ENCODE data around the gene EPAS1. TPM values are rescaled to one million over a fixed set of nuclear protein-coding genes. Genes with fewer than 3 reads are reported as not detected.

EPAS1 gene
- polyA plus RNA-seq, 1 of the 3 experiments (the other 2 are of a cell fraction) = 69.2 TPM

DNA sequence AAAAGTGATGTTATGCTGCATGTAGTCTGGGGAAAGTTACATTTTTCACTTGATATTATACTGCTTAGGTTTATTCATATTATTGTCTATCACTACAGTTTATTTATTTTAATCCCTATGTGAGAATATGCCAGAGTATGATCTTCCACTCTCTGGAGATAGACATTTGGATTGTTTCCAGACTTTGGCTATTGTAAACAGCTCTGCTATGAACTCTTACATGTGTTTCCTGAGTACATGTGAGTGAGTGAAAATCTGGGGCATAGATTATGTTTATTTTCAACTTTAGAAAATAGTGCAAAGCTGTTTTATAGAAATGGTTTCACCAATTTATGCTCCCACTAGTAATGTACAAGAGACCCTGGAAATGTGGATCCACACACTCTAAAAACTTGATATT is 49.0 kb upstream of the EPAS1 start:
- no peak for DNase-seq
- ChIA-PET CTCF (interaction anchor here (1.2 kb wide), 1 partner anchor 46 kb away, joined by 4 read pairs; no protein-coding TSS in a partner anchor), POLR2A (no interaction called here)
- Histone ChIP-seq H3K4me2 (no peak overlapping the region), H3K9me2 (no peaks in the 10 kb centered on the region), H3K4me1 (ENCODE audit: control insufficient read depth in 1 of 2, insufficient read depth in 2 of 2, low read depth in 1 of 2, low read length in 1 of 2) (peaks cover 4 to 18% of the 10 kb centered on the region in 2 experiments; a peak in 2 of 4 replicates), H2AFZ (ENCODE audit: low read depth) (no peak overlapping the region), H3F3A (replicated peaks; ENCODE audit: insufficient read depth) (no peaks in the 10 kb centered on the region), H3K9me3 (no peaks in the 10 kb centered on the region), H3K4me3 (ENCODE audit: low read depth in 2 of 2, low read length in 1 of 2) (no peak overlapping the region), H3K27me3 (ENCODE audit: insufficient read depth) (no peaks in the 10 kb centered on the region), H4K20me1 (ENCODE audit: insufficient read depth) (no peaks in the 10 kb centered on the region), H3K27ac (ENCODE audit: low read depth in 2 of 2, low read length in 1 of 2) (no peak overlapping the region), H3K9ac (no peak overlapping the region), H3K79me2 (ENCODE audit: insufficient read depth) (no peaks in the 10 kb centered on the region; the same call in 1 of the 2 replicates), H3K36me3 (replicated peaks in 1 of 2; ENCODE audit: control insufficient read depth in 1 of 2, insufficient read depth in 2 of 2, low read length in 1 of 2) (no peaks in the 10 kb centered on the region)
- TF ChIP-seq EP300 (IDR thresholded peaks at IDR 0.05; ENCODE audit: borderline replicate concordance in 1 of 2, low read depth in 1 of 2, low read length in 1 of 2) = no peak
- no peak for TF ChIP-seq ELF1 (IDR thresholded peaks at IDR 0.05)
- no peak for TF ChIP-seq CHD2 (IDR thresholded peaks at IDR 0.05; ENCODE audit: low read length, partially characterized antibody)
- TF ChIP-seq FOXM1 (IDR thresholded peaks at IDR 0.05; ENCODE audit: low read depth) = no peak
- TF ChIP-seq FOSL2 (IDR thresholded peaks at IDR 0.05; ENCODE audit: borderline replicate concordance, low read depth) = no peak
- TF ChIP-seq RCOR1 (IDR thresholded peaks at IDR 0.05; ENCODE audit: low read length) = no peak
- TF ChIP-seq, protein P1, sequence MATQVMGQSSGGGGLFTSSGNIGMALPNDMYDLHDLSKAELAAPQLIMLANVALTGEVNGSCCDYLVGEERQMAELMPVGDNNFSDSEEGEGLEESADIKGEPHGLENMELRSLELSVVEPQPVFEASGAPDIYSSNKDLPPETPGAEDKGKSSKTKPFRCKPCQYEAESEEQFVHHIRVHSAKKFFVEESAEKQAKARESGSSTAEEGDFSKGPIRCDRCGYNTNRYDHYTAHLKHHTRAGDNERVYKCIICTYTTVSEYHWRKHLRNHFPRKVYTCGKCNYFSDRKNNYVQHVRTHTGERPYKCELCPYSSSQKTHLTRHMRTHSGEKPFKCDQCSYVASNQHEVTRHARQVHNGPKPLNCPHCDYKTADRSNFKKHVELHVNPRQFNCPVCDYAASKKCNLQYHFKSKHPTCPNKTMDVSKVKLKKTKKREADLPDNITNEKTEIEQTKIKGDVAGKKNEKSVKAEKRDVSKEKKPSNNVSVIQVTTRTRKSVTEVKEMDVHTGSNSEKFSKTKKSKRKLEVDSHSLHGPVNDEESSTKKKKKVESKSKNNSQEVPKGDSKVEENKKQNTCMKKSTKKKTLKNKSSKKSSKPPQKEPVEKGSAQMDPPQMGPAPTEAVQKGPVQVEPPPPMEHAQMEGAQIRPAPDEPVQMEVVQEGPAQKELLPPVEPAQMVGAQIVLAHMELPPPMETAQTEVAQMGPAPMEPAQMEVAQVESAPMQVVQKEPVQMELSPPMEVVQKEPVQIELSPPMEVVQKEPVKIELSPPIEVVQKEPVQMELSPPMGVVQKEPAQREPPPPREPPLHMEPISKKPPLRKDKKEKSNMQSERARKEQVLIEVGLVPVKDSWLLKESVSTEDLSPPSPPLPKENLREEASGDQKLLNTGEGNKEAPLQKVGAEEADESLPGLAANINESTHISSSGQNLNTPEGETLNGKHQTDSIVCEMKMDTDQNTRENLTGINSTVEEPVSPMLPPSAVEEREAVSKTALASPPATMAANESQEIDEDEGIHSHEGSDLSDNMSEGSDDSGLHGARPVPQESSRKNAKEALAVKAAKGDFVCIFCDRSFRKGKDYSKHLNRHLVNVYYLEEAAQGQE (IDR thresholded peaks at IDR 0.05; ENCODE audit: low read depth, low read length) = no peak
- TF ChIP-seq FOXJ3 (CRISPR knock-in tag; IDR thresholded peaks at IDR 0.05) = no peak

DNA sequence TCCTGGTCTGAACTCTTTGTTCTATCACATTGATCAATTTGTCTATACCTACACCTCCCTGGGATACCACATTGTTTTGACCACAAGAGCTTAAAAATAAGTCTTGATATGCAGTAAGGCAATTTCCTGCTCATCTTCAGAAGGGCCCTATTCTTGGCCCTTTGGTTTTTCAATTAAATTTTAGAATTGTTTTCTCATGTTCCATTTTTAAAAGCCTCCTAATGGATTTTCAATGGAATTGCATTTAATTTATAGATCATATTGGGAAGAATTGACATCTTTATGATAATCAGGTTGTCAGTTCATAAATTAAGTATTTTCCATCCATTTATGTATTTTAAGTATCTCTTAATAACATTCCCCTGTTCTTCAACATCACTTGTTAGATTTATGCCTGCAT is 47.6 kb upstream of the EPAS1 start:
- Histone ChIP-seq H3K9me2 (no peaks in the 10 kb centered on the region), H3F3A (replicated peaks; ENCODE audit: insufficient read depth) (no peaks in the 10 kb centered on the region), H3K79me2 (ENCODE audit: insufficient read depth) (no peaks in the 10 kb centered on the region; the same call in 1 of the 2 replicates), H4K20me1 (ENCODE audit: insufficient read depth) (no peaks in the 10 kb centered on the region), H3K36me3 (replicated peaks in 1 of 2; ENCODE audit: control insufficient read depth in 1 of 2, insufficient read depth in 2 of 2, low read length in 1 of 2) (no peaks in the 10 kb centered on the region), H3K4me1 (ENCODE audit: control insufficient read depth in 1 of 2, insufficient read depth in 2 of 2, low read depth in 1 of 2, low read length in 1 of 2) (peaks cover 4 to 25% of the 10 kb centered on the region in 2 experiments; a peak in 2 of 4 replicates), H3K4me3 (ENCODE audit: low read depth in 2 of 2, low read length in 1 of 2) (no peak overlapping the region), H3K4me2 (no peak overlapping the region), H3K9me3 (no peaks in the 10 kb centered on the region), H3K27ac (ENCODE audit: low read depth in 2 of 2, low read length in 1 of 2) (no peak overlapping the region), H3K27me3 (ENCODE audit: insufficient read depth) (no peaks in the 10 kb centered on the region), H3K9ac (no peak overlapping the region), H2AFZ (ENCODE audit: low read depth) (no peak overlapping the region)
- TF ChIP-seq, protein P2, sequence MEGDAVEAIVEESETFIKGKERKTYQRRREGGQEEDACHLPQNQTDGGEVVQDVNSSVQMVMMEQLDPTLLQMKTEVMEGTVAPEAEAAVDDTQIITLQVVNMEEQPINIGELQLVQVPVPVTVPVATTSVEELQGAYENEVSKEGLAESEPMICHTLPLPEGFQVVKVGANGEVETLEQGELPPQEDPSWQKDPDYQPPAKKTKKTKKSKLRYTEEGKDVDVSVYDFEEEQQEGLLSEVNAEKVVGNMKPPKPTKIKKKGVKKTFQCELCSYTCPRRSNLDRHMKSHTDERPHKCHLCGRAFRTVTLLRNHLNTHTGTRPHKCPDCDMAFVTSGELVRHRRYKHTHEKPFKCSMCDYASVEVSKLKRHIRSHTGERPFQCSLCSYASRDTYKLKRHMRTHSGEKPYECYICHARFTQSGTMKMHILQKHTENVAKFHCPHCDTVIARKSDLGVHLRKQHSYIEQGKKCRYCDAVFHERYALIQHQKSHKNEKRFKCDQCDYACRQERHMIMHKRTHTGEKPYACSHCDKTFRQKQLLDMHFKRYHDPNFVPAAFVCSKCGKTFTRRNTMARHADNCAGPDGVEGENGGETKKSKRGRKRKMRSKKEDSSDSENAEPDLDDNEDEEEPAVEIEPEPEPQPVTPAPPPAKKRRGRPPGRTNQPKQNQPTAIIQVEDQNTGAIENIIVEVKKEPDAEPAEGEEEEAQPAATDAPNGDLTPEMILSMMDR (IDR thresholded peaks at IDR 0.05) = peak; percentile 31; the same call in 1 of the 2 replicates
- TF ChIP-seq POLR2AphosphoS5 (IDR thresholded peaks at IDR 0.05; ENCODE audit: low read depth, low read length) = no peak
- ChIA-PET CTCF (interaction anchor here (0.6 to 2.0 kb wide), 7 partner anchors 15 to 187 kb away, joined by 3 to 5 read pairs (median 4); no protein-coding TSS in a partner anchor), POLR2A (no interaction called here)
- no peak for DNase-seq
